Activated naive CD4-positive, alpha-beta T cell treated with anti-CD3 and anti-CD28 coated beads, Interleukin-2, amount 50 U/mL, for 72 hours (primary cell): ENCODE measurements around the gene YPEL4. TPM values are rescaled to one million over a fixed set of nuclear protein-coding genes. Genes with fewer than 3 reads are reported as not detected.
"Not testable (repeated sequence)": the region's sequence is repeated elsewhere in the genome, so short reads cannot be mapped to it uniquely, and the experiment has no call there.

Experiments
- ATAC-seq, 2 donors: fragments of 150-1000 bp; cut with Tn5 transposase; 2 replicates each; pipeline ENCODE4 v1.10.0; 2021; ENCODE audit warnings: mild to moderate bottlenecking in 2 of 2, moderate library complexity in 2 of 2
- DNase-seq, 2 donors: peaks; one replicate each; pipeline ENCODE4 v3.0.0; 2021 to 2022; ENCODE audit warnings: low spot score in 2 of 2
- H3K27ac Mint-ChIP-seq, 2 donors: one replicate each; pipeline ENCODE4 v1.8.0; 2022; ENCODE audit warnings: mild to moderate bottlenecking in 2 of 2, mixed read lengths in 2 of 2
- H3K36me3 Mint-ChIP-seq, 2 donors: one replicate each; pipeline ENCODE4 v1.8.0; 2022; ENCODE audit warnings: mixed read lengths in 2 of 2
- H3K9me3 Mint-ChIP-seq, 2 donors: one replicate each; pipeline ENCODE4 v1.8.0; 2022; ENCODE audit warnings: mixed read lengths in 2 of 2
- total RNA-seq, 2 donors: library from RNA; stranded (reverse); gene quantifications; one replicate each; pipeline ENCODE4 v1.2.3, GENCODE V29; 2022

YPEL4 gene
- total RNA-seq, 2 donors from 2014 or later = 1.4 TPM; not detected in 1

GRCh38 chr11:57657194-57658022, 7.7 kb upstream of the YPEL4 start, which contains the start of gene CLP1:
Gene CLP1 (plus strand): TSS chr11:57657762. CDS start chr11:57659477, 1,715 bp downstream.
- H3K9me3 Mint-ChIP-seq = no peaks in the 10 kb centered on the region
- DNase-seq = peak; percentile 98
- peak; percentile 98 to 99 for ATAC-seq
- H3K36me3 Mint-ChIP-seq = peaks cover 7 to 22% of the 10 kb centered on the region in 2 donors
- H3K27ac Mint-ChIP-seq = peak within 1 kb of the TSS; percentile 92 to 99

GRCh38 chr11:57656885-57657193, 7.1 kb upstream of the YPEL4 start:
- peaks cover 7 to 19% of the 10 kb centered on the region in 2 donors for H3K36me3 Mint-ChIP-seq
- H3K9me3 Mint-ChIP-seq = no peaks in the 10 kb centered on the region
- H3K27ac Mint-ChIP-seq = peak overlapping the region; percentile 87 to 92
- ATAC-seq (no peak), DNase-seq (no peak)

GRCh38 chr11:57653163-57653562, 3.5 kb upstream of the YPEL4 start:
- ATAC-seq (no peak), DNase-seq (no peak)
- peaks cover 6 to 7% of the 10 kb centered on the region in 2 donors for H3K36me3 Mint-ChIP-seq
- no peak overlapping the region for H3K27ac Mint-ChIP-seq
- no peaks in the 10 kb centered on the region for H3K9me3 Mint-ChIP-seq

DNA sequence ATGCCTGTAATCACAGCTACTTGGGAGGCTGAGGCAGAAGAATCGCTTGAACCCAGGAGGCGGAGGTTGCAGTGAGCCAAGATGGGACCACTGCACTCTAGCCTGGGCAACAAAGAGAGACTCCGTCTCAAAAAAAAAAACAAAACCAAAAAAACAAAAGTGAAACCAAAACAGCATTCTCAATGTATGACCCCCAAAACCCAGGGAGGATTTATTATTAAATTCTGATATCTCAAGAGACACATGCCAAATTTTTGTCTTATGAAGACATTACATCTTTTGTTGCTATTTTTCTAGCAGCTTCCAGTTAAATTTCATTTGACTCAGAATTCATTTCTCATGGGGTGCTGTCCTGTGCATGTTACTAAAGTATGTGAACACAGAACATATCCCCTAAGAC, 3.0 kb upstream of the YPEL4 start:
- Mint-ChIP-seq H3K36me3 (peaks cover 3% of the 10 kb centered on the region in 2 donors), H3K27ac (no peak overlapping the region), H3K9me3 (no peaks in the 10 kb centered on the region)
- ATAC-seq (no peak), DNase-seq (no peak)

DNA sequence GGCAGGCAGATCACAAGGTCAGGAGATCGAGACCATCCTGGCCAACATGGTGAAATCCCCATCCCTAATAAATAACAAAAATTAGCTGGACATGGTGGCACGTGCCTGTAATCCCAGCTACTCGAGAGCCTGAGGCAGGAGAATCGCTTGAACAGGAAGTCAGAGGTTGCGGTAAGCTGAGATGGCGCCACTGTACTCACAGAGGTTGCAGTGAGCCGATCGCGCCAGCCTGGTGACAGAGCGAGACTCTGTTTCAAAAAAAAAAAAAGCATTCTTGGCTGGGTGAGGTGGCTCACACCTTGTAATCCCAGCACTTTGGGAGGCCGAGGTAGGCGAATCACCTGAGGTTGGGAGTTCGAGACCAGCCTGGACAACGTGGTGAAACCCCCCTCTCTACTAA, 2.5 kb upstream of the YPEL4 start:
- H3K27ac Mint-ChIP-seq, H3K9me3 Mint-ChIP-seq, DNase-seq, H3K36me3 Mint-ChIP-seq, ATAC-seq: not testable (repeated sequence)

- ATAC-seq (no peak), DNase-seq (no peak)
- Mint-ChIP-seq H3K27ac (no peak overlapping the region), H3K36me3 (no peaks in the 10 kb centered on the region), H3K9me3 (no peaks in the 10 kb centered on the region)
Measured at GRCh38 chr11:57651408-57651807, 1.7 kb upstream of the YPEL4 start.

DNA sequence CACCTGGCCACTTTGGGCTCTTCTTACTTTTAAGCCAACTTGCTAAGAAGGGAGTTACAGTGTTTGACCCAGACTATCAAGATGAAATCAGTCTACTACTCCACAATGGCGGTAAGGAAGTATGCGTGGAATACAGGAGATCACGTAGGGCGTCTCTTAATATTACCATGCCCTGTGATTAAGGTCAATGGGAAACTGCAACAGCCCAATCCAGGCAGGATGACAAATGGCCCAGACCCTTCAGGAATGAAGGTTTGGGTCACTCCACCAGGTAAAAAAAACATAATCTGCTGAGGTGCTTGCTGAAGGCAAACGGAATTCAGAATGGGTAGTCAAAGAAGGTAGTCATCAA, 1.0 kb upstream of the YPEL4 start:
- no peaks in the 10 kb centered on the region for H3K9me3 Mint-ChIP-seq
- H3K36me3 Mint-ChIP-seq = no peaks in the 10 kb centered on the region
- peak overlapping the region in 1 of 2 donors; percentile 47 for H3K27ac Mint-ChIP-seq
- ATAC-seq (no peak), DNase-seq (no peak)

DNA sequence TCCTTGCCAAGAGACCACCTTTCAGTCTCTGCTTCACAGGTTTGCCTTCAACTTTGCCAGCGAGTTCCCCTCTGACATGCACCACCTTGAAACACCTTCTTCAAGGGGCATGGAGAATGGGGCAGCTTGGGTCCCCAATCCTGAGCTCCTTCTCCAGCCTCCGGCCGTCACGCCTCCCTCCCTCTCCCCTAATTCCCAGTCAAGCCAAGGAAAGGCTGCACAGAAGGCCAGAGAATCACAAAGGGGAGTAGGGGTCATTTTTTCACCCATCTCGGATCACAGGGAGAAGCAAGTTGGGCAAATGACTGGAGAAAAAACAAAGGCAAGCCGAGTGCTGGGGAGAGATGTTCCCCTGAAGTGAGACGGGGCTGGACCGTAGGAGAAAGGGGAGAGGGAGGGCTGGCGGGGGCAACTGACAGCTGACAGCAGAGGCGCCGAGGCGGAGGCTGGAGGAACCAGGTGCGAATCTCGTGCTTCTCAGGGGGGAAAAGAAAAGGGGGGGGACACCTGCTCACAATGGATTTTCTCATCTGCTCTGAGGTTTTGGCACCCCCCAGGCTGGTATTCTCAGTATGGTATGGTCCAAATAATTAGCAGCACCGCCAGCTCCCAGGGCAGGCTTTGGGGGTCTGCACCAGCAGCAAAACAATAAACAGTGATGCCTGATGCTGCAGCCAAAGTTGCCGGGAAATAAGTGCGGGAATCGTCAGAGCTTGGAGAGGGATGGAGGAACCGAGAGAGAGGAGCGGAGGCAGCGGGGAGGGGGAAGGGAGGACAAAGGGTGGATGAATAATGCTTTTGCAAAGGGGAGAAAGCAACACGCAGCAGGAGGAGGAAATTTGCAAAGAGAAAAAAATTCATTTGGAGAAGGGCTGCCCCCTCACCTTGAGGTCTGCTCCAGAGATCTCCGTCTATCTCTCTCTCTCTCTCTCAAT, 644 bp downstream of the YPEL4 start:
- Mint-ChIP-seq H3K9me3 (no peaks in the 10 kb centered on the region), H3K36me3 (no peaks in the 10 kb centered on the region), H3K27ac (peak overlapping the region in 1 of 2 donors; percentile 86)
- DNase-seq = no peak
- ATAC-seq = peak; percentile 12 to 14

DNA sequence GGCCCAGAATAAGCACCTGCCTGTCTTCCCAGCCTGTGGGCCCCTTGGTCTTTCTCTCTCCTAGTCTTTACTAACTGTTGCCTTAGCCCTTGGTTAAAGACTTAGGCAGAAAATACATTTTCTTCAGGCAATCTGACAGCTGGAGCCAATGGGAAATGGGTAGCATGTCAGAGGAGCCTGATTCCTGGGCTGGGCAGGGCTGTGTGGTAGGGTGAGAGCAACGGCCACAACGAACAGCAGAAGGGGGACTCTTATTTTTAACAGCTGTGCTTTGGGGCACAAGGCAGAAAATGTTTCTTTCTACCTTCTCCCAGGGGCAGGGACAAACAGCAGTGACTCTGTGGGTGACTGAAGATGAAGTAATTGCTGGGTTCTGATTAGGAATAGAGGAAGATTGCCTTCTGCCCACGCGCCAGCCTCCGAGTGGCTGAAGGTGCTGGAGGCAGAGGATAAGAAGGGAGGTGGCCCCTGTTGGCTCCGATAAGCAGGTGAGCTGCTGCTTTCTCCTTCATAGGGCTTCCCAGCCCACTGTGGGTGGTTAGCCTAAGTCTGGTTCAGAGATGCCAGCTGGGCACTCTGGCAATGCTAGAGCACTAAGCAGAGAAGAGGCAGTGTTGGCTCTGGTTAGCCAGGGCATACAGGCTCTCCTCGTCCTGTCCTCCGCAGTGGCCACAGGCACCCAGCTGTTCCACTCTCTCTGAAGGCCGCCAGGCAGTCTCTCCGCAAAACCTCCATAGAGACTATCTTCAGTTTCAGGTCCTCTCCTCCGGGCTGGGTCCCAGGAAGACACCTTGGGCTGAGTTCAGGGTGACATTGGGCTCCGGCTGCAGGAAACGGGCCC, 1.5 kb downstream of the YPEL4 start:
- Mint-ChIP-seq H3K36me3 (no peaks in the 10 kb centered on the region), H3K9me3 (no peaks in the 10 kb centered on the region), H3K27ac (no peak overlapping the region)
- DNase-seq (no peak), ATAC-seq (no peak)

DNA sequence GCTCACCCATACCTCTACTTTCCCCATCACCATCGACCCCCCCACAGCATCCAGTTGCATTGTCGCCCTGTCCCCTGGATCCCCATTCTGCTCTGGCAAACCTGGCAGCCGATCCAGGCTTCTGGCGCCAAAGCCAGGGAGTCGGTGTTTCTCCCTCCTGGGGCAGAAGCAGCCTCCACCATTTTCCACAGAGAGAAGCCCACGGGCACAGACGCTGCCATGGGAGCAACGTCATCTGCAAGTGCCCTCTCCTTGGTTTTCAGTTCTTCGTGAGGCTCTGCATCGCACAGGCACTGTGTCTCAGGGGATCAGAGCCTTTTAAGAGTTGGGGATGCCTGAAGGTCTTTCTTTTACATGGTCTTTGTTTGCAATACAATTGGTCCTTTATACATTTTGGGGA, 2.3 kb downstream of the YPEL4 start:
- H3K36me3 Mint-ChIP-seq = no peaks in the 10 kb centered on the region
- H3K27ac Mint-ChIP-seq = no peak overlapping the region
- no peak for ATAC-seq
- no peak for DNase-seq
- no peaks in the 10 kb centered on the region for H3K9me3 Mint-ChIP-seq

DNA sequence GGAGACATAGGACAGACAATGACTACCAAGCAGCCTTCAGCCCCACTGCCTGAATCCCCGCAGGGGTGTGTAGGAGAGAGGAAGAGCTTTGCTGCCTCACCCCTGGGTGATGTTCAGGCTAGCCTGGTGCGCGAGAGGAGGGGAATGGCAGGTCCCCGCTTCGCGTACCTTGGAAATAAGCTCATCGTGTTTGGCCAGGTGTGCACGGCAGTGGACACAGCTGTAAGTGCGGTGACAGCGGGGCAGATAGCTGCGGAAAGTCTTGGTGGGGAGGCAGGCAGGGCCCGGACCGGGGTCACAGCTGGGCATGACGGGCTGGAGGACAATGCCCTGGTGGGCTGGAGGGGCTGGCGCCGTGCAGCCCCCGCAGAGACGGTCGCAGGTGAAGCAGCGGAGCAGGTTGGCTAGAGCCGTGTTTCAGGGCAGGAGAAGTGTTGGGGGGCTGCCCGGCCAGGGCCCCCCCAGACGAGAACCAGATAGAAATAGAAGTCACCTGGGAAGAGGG, 2.9 kb downstream of the YPEL4 start:
- ATAC-seq (no peak), DNase-seq (no peak)
- peak overlapping the region in 1 of 2 donors; percentile 70 for H3K27ac Mint-ChIP-seq
- H3K36me3 Mint-ChIP-seq = no peaks in the 10 kb centered on the region
- H3K9me3 Mint-ChIP-seq = no peaks in the 10 kb centered on the region

DNA sequence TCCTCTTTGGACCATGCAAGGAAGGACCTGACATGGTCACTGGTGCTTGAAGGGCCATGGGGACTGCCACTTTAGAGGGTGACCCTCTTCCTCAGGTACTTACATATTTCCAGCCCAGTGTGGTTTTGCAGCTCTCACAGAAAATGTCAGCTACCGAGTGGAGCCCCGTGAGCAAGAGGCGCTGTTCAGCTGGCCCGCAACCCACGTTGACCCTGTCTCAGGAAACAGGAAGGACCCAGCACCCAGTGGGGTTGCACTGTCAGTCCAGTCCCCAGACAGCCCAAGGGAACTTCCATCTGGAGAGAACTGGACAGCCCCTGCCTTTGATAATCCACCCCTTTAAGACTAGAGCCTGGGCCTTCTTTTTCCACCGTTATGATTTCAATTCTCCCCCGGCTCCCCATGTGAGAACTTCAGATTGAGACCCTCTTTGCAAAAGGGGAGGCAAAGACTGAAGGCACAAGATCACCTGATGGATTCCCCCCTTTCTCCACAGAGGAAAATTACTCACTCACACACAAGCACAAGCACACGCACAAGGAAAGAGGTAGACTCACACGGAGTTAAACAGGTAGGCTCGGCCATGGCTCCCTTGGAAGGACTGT, 3.4 kb downstream of the YPEL4 start:
- Mint-ChIP-seq H3K36me3 (no peaks in the 10 kb centered on the region), H3K9me3 (no peaks in the 10 kb centered on the region), H3K27ac (no peak overlapping the region)
- ATAC-seq (no peak), DNase-seq (no peak)

GRCh38 chr11:57645689-57646085, 4.0 kb downstream of the YPEL4 start:
- no peak for DNase-seq
- Mint-ChIP-seq H3K36me3 (no peaks in the 10 kb centered on the region), H3K27ac (no peak overlapping the region), H3K9me3 (no peaks in the 10 kb centered on the region)
- ATAC-seq = no peak

- Mint-ChIP-seq H3K9me3 (no peaks in the 10 kb centered on the region), H3K36me3 (no peaks in the 10 kb centered on the region), H3K27ac (no peak overlapping the region)
- ATAC-seq (peak; percentile 84 to 93), DNase-seq (peak in 1 of 2 donors; percentile 95)
Measured at GRCh38 chr11:57644748-57645688, 4.7 kb downstream of the YPEL4 start.

DNA sequence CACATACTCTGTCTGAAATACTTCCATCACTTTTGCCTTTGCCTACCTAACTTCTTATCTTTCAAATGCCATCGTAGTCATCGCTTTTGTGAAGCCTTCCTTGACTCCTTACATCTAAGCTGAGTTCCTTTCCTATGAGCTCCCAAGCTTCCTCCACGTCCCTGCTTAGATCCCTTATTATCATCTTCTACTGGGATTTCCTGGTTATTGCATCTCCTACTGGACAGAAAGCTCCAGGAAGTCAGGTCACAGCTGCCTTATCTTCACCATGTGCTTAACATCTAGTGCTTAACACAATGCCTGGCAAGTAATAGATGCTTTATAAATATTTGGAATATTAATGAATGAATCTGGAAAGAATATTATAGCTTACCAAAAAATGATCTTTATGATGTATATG, 5.9 kb downstream of the YPEL4 start:
- ATAC-seq (no peak), DNase-seq (no peak)
- Mint-ChIP-seq H3K9me3 (no peaks in the 10 kb centered on the region), H3K27ac (no peak overlapping the region), H3K36me3 (no peaks in the 10 kb centered on the region)
